Prostate gland (tissue), 2 donors: ENCODE measurements around the gene ESR2. TPM values are rescaled to one million over a fixed set of nuclear protein-coding genes. Genes with fewer than 3 reads are reported as not detected.

Experiments used
- DNase-seq: peaks from one replicate; pipeline ENCODE4 v3.0.0-alpha.2; 2019; ENCODE audit warnings: low spot score
- H3K27ac ChIP-seq, 2 donors: fragments of 200-600 bp; sonication (generic); 2 replicates each; pipeline ENCODE4 v1.5.1; 2017 to 2019
- H3K27me3 ChIP-seq: fragments of 200-600 bp; sonication (generic); replicated peaks from 2 replicates; pipeline ENCODE4 v1.5.1; 2019; ENCODE audit not compliant: insufficient read depth
- H3K36me3 ChIP-seq, 2 donors: fragments of 200-600 bp; sonication (generic); 1 replicate in 1 of 2; 2 replicates in 1 of 2; pipeline versions ENCODE4 v1.5.1 to v1.8.1; 2017 to 2019
- H3K4me1 ChIP-seq: fragments of 200-600 bp; sonication (generic); replicated peaks from 2 replicates; pipeline ENCODE4 v1.5.1; 2019
- H3K4me3 ChIP-seq, 2 donors: fragments of 200-600 bp; sonication (generic); 2 replicates each; pipeline ENCODE4 v1.5.1; 2017 to 2019
- H3K9me3 ChIP-seq: fragments of 200-600 bp; sonication (generic); 2 replicates; pipeline ENCODE4 v1.5.1; 2017
- POLR2A ChIP-seq: fragments of 450-650 bp; IDR thresholded peaks from one replicate; pipeline ENCODE4 v1.6.1; 2016; ENCODE audit warnings: antibody characterized with exemption, mild to moderate bottlenecking
- POLR2AphosphoS5 ChIP-seq: sonication (generic); formaldehyde crosslinking; IDR thresholded peaks from one replicate; pipeline ENCODE4 v1.6.1; 2017; ENCODE audit warnings: antibody characterized with exemption
- WGBS: methylation state at CpG from one replicate; pipeline ENCODE4 v1.1.5; 2018; 5-methylcytosine and 5-hydroxymethylcytosine counted together
- intact Hi-C: fragments of 100-400 bp; cut with DNase I; formaldehyde crosslinking; loops from one replicate; pipeline ENCODE4 v1.14.2; 2022
- total RNA-seq, 2 donors: library from RNA; depleted of rRNA; stranded (reverse); fragments of >200 nt; gene quantifications; one replicate each; pipeline ENCODE4 v1.1.0, GENCODE V29; 2016
- TF ChIP-seq, protein P1 (sequence below), 4 experiments: fragments of 200-600 bp in 2 of 4; fragments of 450-650 bp in 2 of 4; sonication (generic) in 2 of 4; IDR thresholded peaks; 1 replicate in 3 of 4; 2 replicates in 1 of 4; pipeline ENCODE4 v1.5.1; 2016 to 2019; ENCODE audit warnings: antibody characterized with exemption in 4 of 4, mild to moderate bottlenecking in 2 of 4, moderate library complexity in 2 of 4

The ESR2 gene
- total RNA-seq, 2 donors from 2014 or later = 0.68 to 21.4 TPM

DNA sequence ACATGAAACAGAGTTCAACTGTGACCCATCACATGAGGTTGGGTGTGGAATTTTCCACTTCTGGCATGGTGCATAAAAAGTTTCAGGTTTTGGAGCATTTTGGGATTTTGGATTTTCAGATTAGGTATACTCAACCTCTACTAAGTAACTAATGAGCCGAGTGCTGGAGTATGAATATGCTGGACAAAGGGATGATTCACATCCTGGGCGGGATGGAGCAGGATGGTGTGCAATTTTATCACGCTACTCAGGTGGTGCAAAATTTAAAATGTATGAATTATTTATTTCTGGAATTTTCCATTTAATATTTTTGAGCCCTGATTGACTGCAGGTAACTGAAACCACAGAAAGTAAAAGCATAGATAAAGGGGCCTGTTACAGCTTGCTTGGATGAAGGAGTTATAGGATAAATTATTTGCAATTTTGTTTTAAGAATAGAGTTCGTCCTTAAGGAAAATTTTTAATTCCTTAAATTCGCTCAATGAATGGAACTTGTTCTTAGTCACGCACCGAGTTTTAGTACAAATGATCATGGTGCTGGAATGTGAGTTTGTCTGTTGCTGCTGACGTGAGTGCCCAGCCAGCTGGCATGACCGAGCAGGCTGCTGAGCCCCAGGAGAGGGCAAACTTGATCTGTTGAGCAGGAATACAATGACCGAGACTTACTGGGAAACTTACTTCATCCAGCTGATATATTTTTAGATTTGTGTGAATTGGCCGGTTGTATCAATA is 176.3 kb downstream of the ESR2 start:
- Histone ChIP-seq H3K4me3 (no peak overlapping the region), H3K4me1 (peaks cover 5% of the 10 kb centered on the region), H3K27me3 (no peaks in the 10 kb centered on the region), H3K36me3 (no peaks in the 10 kb centered on the region), H3K27ac (no peak overlapping the region), H3K9me3 (no peaks in the 10 kb centered on the region)
- intact Hi-C loops = no loop called here
- TF ChIP-seq, protein P1, sequence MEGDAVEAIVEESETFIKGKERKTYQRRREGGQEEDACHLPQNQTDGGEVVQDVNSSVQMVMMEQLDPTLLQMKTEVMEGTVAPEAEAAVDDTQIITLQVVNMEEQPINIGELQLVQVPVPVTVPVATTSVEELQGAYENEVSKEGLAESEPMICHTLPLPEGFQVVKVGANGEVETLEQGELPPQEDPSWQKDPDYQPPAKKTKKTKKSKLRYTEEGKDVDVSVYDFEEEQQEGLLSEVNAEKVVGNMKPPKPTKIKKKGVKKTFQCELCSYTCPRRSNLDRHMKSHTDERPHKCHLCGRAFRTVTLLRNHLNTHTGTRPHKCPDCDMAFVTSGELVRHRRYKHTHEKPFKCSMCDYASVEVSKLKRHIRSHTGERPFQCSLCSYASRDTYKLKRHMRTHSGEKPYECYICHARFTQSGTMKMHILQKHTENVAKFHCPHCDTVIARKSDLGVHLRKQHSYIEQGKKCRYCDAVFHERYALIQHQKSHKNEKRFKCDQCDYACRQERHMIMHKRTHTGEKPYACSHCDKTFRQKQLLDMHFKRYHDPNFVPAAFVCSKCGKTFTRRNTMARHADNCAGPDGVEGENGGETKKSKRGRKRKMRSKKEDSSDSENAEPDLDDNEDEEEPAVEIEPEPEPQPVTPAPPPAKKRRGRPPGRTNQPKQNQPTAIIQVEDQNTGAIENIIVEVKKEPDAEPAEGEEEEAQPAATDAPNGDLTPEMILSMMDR (IDR thresholded peaks at IDR 0.05) = no peak
- TF ChIP-seq POLR2AphosphoS5 = peak; percentile 13
- peak; percentile 38 for DNase-seq
- WGBS = 55% methylated on average over 11 of the region's 11 CpGs

DNA sequence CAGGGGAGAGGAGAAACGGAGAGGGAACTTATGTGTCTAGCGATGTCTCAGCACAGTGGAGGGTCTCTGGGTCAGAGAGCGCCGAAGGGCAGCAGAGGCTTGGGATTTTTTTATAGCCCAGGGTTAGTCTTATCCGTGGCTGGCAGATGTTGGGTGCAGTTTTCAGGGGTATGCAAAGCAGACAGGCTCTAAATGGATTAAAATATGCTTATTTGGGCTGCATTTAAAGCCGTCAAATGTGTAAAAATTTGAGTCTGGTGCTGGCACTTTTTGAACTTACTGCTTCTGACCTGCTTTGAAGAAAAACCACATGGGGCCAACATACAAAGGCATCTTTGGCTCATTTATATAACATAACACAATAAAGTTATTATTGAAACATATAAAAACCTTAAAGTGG is 178.8 kb downstream of the ESR2 start:
- Histone ChIP-seq H3K4me3 (no peak overlapping the region), H3K27ac (no peak overlapping the region), H3K36me3 (no peaks in the 10 kb centered on the region), H3K27me3 (no peaks in the 10 kb centered on the region), H3K4me1 (no peaks in the 10 kb centered on the region), H3K9me3 (no peaks in the 10 kb centered on the region)
- no peak for TF ChIP-seq POLR2AphosphoS5
- no peak for TF ChIP-seq POLR2A
- TF ChIP-seq, protein P1 (IDR thresholded peaks at IDR 0.05) = no peak
- intact Hi-C loops = no loop called here
- 94% methylated on average over 6 of the region's 6 CpGs for WGBS
- DNase-seq = no peak

- WGBS = 93% methylated on average over 7 of the region's 7 CpGs
- no peak overlapping the region for H3K4me3 ChIP-seq
- no peak for DNase-seq
- no peak overlapping the region for H3K27ac ChIP-seq
- H3K36me3 ChIP-seq = no peaks in the 10 kb centered on the region
- TF ChIP-seq POLR2A (no peak), POLR2AphosphoS5 (no peak)
- TF ChIP-seq, protein P1 (IDR thresholded peaks at IDR 0.05) = no peak
- H3K4me1 ChIP-seq = no peaks in the 10 kb centered on the region
- intact Hi-C loops = no loop called here
- H3K27me3 ChIP-seq = no peaks in the 10 kb centered on the region
- H3K9me3 ChIP-seq = no peaks in the 10 kb centered on the region
Measured at GRCh38 chr14:64114796-64115195, 179.4 kb downstream of the ESR2 start.

- intact Hi-C loops = no loop called here
- Histone ChIP-seq H3K4me3 (no peak overlapping the region), H3K4me1 (no peaks in the 10 kb centered on the region), H3K27me3 (no peaks in the 10 kb centered on the region), H3K9me3 (no peaks in the 10 kb centered on the region), H3K27ac (no peak overlapping the region), H3K36me3 (no peaks in the 10 kb centered on the region)
- DNase-seq = no peak
- 81% methylated on average over 9 of the region's 9 CpGs for WGBS
- TF ChIP-seq, protein P1 (IDR thresholded peaks at IDR 0.05) = no peak
- TF ChIP-seq POLR2AphosphoS5 = no peak
- TF ChIP-seq POLR2A = no peak
Measured at GRCh38 chr14:64114166-64114565, 180.0 kb downstream of the ESR2 start.
